DMS114 treated with DMSO at 0.1 percent for 48 hours (cell line): ENCODE data around the gene CUZD1.
"Not testable (repeated sequence)": the region's sequence is repeated elsewhere in the genome, so short reads cannot be mapped to it uniquely, and the experiment has no call there.

Source experiments
- DNase-seq: peaks from one replicate; lab custom pipeline; 2025; ENCODE audit not compliant: unreplicated experiment; lab: John Stamatoyannopoulos, UW

CUZD1 gene

GRCh38 chr10:122845783-122846332, at the start of gene CUZD1:
Gene CUZD1 (minus strand): TSS chr10:122845857. CDS start chr10:122845843, 14 bp downstream.
- DNase-seq: no peak

GRCh38 chr10:122894261-122894944, 48.7 kb upstream of the CUZD1 start:
- no peak for DNase-seq

GRCh38 chr10:122884166-122884565, 38.5 kb upstream of the CUZD1 start:
- DNase-seq: no peak

GRCh38 chr10:122882766-122883165, 37.1 kb upstream of the CUZD1 start:
- no peak for DNase-seq

GRCh38 chr10:122879339-122880273, 33.9 kb upstream of the CUZD1 start, which contains the start of gene FAM24B:
Gene FAM24B (minus strand): TSS chr10:122879581. CDS start chr10:122850515, 29,066 bp downstream.
- DNase-seq: peak; percentile 97

- peak; percentile 61 for DNase-seq
These were observed 33.2 kb upstream of the CUZD1 start for GRCh38 chr10:122878799-122879338.

- no peak for DNase-seq
These were observed 31.6 kb upstream of the CUZD1 start for GRCh38 chr10:122877264-122877663.

- no peak for DNase-seq
These were observed 30.8 kb upstream of the CUZD1 start for GRCh38 chr10:122876467-122876855.

- no peak for DNase-seq
These were observed 30.3 kb upstream of the CUZD1 start for GRCh38 chr10:122875843-122876466.

GRCh38 chr10:122871947-122872346, 26.3 kb upstream of the CUZD1 start:
- not testable (repeated sequence) for DNase-seq

GRCh38 chr10:122868768-122869167, 23.1 kb upstream of the CUZD1 start:
- DNase-seq: not testable (repeated sequence)

GRCh38 chr10:122866757-122867482, 21.3 kb upstream of the CUZD1 start:
- not testable (repeated sequence) for DNase-seq

- no peak for DNase-seq
These were observed 19.2 kb upstream of the CUZD1 start for GRCh38 chr10:122864901-122865300.

- DNase-seq: no peak
These were observed 18.5 kb upstream of the CUZD1 start for GRCh38 chr10:122864194-122864592.

- DNase-seq: no peak
These were observed 17.8 kb upstream of the CUZD1 start for GRCh38 chr10:122863216-122864193.

- no peak for DNase-seq
These were observed 16.1 kb upstream of the CUZD1 start for GRCh38 chr10:122861711-122862161.

- no peak for DNase-seq
These were observed 13.9 kb upstream of the CUZD1 start for GRCh38 chr10:122859527-122859926.

GRCh38 chr10:122858042-122858441, 12.4 kb upstream of the CUZD1 start:
- not testable (repeated sequence) for DNase-seq

GRCh38 chr10:122856902-122857301, 11.2 kb upstream of the CUZD1 start:
- no peak for DNase-seq
